B cell (primary cell): ENCODE measurements around the gene SENP3. TPM values are rescaled to one million over a fixed set of nuclear protein-coding genes. Genes with fewer than 3 reads are reported as not detected.

Experiments
- ATAC-seq: fragments of 200-7000 bp; cut with Tn5 transposase; one replicate; pipeline ENCODE4 v1.10.0; 2021; ENCODE audit warnings: low read depth, mild to moderate bottlenecking, moderate number of reproducible peaks, moderate library complexity
- CTCF ChIA-PET: fragments of 350-600 bp; sonication (Branson Sonifier 250); formaldehyde crosslinking; loops from one replicate; lab custom pipeline; 2021; ENCODE audit warnings: antibody characterized with exemption, inconsistent platforms; lab: Charles Lee
- POLR2A ChIA-PET: fragments of 350-600 bp; sonication (Branson Sonifier 250); formaldehyde crosslinking; loops from one replicate; lab custom pipeline; 2021; ENCODE audit warnings: antibody characterized with exemption; lab: Charles Lee
- DNase-seq: peaks from one replicate; pipeline ENCODE4 v3.0.0; 2013
- H2AFZ ChIP-seq: 2 replicates; pipeline ENCODE4 v1.6.1; 2012; ENCODE audit warnings: mild to moderate bottlenecking, low read depth, low read length; ENCODE audit not compliant: insufficient read depth, poor library complexity, severe bottlenecking
- H3K27ac ChIP-seq, 2 donors: 1 replicate in 1 of 2; 2 replicates in 1 of 2; pipeline ENCODE4 v1.5.1; 2012 to 2013; ENCODE audit warnings: low read length in 2 of 2, mild to moderate bottlenecking in 2 of 2, moderate library complexity in 1 of 2
- H3K27me3 ChIP-seq, 4 experiments: fragments of 200-600 bp in 1 of 4; sonication (generic) in 1 of 4; replicated peaks in 1 of 4; 1 replicate in 2 of 4; 2 replicates in 2 of 4; pipeline versions ENCODE4 v1.6.1 to v1.7.0; 2013 to 2016; ENCODE audit warnings: low read length in 3 of 4, mild to moderate bottlenecking in 2 of 4, mixed read lengths in 1 of 4, moderate library complexity in 1 of 4; ENCODE audit not compliant: insufficient read depth in 4 of 4, control insufficient read depth in 3 of 4; ENCODE audit errors: control extremely low read depth in 1 of 4
- H3K36me3 ChIP-seq, 2 experiments: replicated peaks in 1 of 2; 1 replicate in 1 of 2; 2 replicates in 1 of 2; pipeline versions ENCODE4 v1.6.1 to v1.7.1; 2013; ENCODE audit warnings: low read length in 1 of 2; ENCODE audit not compliant: insufficient read depth in 2 of 2, control insufficient read depth in 1 of 2; ENCODE audit errors: control extremely low read depth in 1 of 2, extremely low read depth in 1 of 2
- H3K4me1 ChIP-seq, 2 donors: fragments of 200-600 bp in 1 of 2; sonication (generic) in 1 of 2; 1 replicate in 1 of 2; 2 replicates in 1 of 2; pipeline versions ENCODE4 v1.5.1 to v1.6.1; 2013 to 2017; ENCODE audit warnings: low read length in 2 of 2; ENCODE audit not compliant: control insufficient read depth in 2 of 2, insufficient read depth in 2 of 2
- H3K4me2 ChIP-seq: replicated peaks from 2 replicates; pipeline ENCODE3; 2012; ENCODE audit warnings: mild to moderate bottlenecking, low read depth, low read length; ENCODE audit not compliant: poor library complexity, severe bottlenecking
- H3K4me3 ChIP-seq, 5 experiments: fragments of 200-600 bp in 1 of 5; sonication (generic) in 1 of 5; 1 replicate in 3 of 5; 2 replicates in 2 of 5; pipeline versions ENCODE4 v1.5.1 to v1.7.0; 2011 to 2016; ENCODE audit warnings: low read length in 4 of 5, mild to moderate bottlenecking in 4 of 5, low read depth in 2 of 5, control low read depth in 1 of 5, moderate library complexity in 1 of 5; ENCODE audit not compliant: insufficient read depth in 1 of 5; ENCODE audit errors: control extremely low read depth in 1 of 5, extremely low read depth in 1 of 5
- H3K79me2 ChIP-seq: fragments of 200-600 bp; sonication (generic); one replicate; pipeline ENCODE4 v1.6.0; 2016; ENCODE audit warnings: low read length; ENCODE audit not compliant: control insufficient read depth, insufficient read depth
- H3K9ac ChIP-seq: fragments of 200-600 bp; sonication (generic); 2 replicates; pipeline ENCODE4 v1.6.1; 2017; ENCODE audit warnings: mild to moderate bottlenecking, low read length, moderate library complexity
- H3K9me3 ChIP-seq, 3 donors: one replicate each; pipeline versions ENCODE4 v1.6.1 to v1.7.1; 2013; ENCODE audit warnings: low read length in 2 of 3; ENCODE audit not compliant: control insufficient read depth in 2 of 3, insufficient read depth in 1 of 3; ENCODE audit errors: control extremely low read depth in 1 of 3
- H4K20me1 ChIP-seq: 2 replicates; pipeline ENCODE4 v1.6.0; 2012; ENCODE audit warnings: mild to moderate bottlenecking, low read length; ENCODE audit not compliant: insufficient read depth, control insufficient read depth, poor library complexity, severe bottlenecking
- H3K27ac Mint-ChIP-seq: one replicate; pipeline ENCODE4 v1.8.0; 2021; ENCODE audit warnings: mixed read lengths
- H3K27me3 Mint-ChIP-seq: one replicate; pipeline ENCODE4 v1.8.0; 2021; ENCODE audit warnings: mixed read lengths
- H3K4me1 Mint-ChIP-seq: one replicate; pipeline ENCODE4 v1.8.0; 2021; ENCODE audit warnings: mixed read lengths
- H3K4me3 Mint-ChIP-seq: one replicate; pipeline ENCODE4 v1.8.0; 2021; ENCODE audit warnings: mixed read lengths
- H3K9me3 Mint-ChIP-seq: one replicate; pipeline ENCODE4 v1.8.0; 2022; ENCODE audit warnings: mixed read lengths; ENCODE audit not compliant: insufficient read depth
- EZH2 ChIP-seq: IDR thresholded peaks from 2 replicates; pipeline ENCODE4 v1.6.1; 2012; ENCODE audit warnings: borderline replicate concordance, low read depth, mild to moderate bottlenecking, moderate library complexity, low read length; ENCODE audit not compliant: insufficient read depth, poor library complexity, severe bottlenecking
- WGBS: methylation state at CpG from one replicate; pipeline ENCODE4 v1.1.5; 2013; ENCODE audit warnings: missing lambda C conversion rate; ENCODE audit not compliant: insufficient coverage; 5-methylcytosine and 5-hydroxymethylcytosine counted together
- intact Hi-C: fragments of 100-400 bp; cut with micrococcal nuclease; formaldehyde crosslinking; loops from one replicate; pipeline ENCODE4 v1.10.0; 2022
- polyA plus RNA-seq: library from polyadenylated mRNA; depleted of rRNA; stranded (reverse); fragments of >200 nt; gene quantifications from 2 replicates; pipeline ENCODE4 v1.2.3, GENCODE V29; 2012
- total RNA-seq, 2 donors: library from RNA; stranded (reverse); fragments of 120-200 nt in 1 of 2; gene quantifications; 1 replicate in 1 of 2; 2 replicates in 1 of 2; pipeline versions ENCODE4 v1.2.3 to v1.2.4, GENCODE V29; 2013 to 2022
- TF ChIP-seq, protein P1 (sequence below): fragments of 200-600 bp; IDR thresholded peaks from one replicate; pipeline ENCODE4 v1.8.0; 2022; ENCODE audit warnings: antibody characterized with exemption, mild to moderate bottlenecking

SENP3 gene
- total and polyA plus RNA-seq, 2 donors (not counting 1 experiment from before 2014, with no cell fraction given) = 45.1 to 57.1 TPM

DNA sequence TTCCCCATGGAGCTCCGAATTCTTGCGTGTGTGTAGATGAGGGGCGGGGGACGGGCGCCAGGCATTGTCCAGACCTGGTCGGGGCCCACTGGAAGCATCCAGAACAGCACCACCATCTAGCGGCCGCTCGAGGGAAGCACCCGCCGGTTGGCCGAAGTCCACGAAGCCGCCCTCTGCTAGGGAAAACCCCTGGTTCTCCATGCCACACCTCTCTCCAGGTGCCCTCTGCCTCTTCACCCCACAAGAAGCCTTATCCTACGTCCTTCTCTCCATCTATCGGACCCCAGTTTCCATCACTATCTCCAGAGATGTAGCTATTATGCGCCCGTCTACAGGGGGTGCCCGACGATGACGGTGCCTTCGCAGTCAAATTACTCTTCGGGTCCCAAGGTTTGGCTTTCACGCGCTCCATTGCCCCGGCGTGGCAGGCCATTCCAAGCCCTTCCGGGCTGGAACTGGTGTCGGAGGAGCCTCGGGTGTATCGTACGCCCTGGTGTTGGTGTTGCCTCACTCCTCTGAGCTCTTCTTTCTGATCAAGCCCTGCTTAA is 617 bp upstream of the SENP3 start:
- Mint-ChIP-seq H3K27ac (peak overlapping the region; percentile 98), H3K27me3 (no peaks in the 10 kb centered on the region), H3K9me3 (no peaks in the 10 kb centered on the region), H3K4me1 (peaks cover 53% of the 10 kb centered on the region), H3K4me3 (peak overlapping the region; percentile 97)
- Histone ChIP-seq H4K20me1 (peaks cover 17% of the 10 kb centered on the region), H3K9ac (peak overlapping the region; percentile 97), H2AFZ (peak overlapping the region; percentile 81), H3K27me3 (no peaks in the 10 kb centered on the region), H3K4me3 (peak overlapping the region; percentile 53 to 95 (median 81)), H3K79me2 (peaks cover 55% of the 10 kb centered on the region), H3K36me3 (peaks cover 2 to 31% of the 10 kb centered on the region in 2 experiments), H3K4me1 (peaks cover 41 to 61% of the 10 kb centered on the region in 2 donors), H3K4me2 (peak overlapping the region; percentile 96), H3K27ac (peak overlapping the region; percentile 97), H3K9me3 (no peaks in the 10 kb centered on the region)
- 0% methylated on average over 25 of the region's 32 CpGs for WGBS
- intact Hi-C loops = loop anchor here (1.0 to 5.0 kb wide), 11 partner anchors 9 to 324 kb away; partner anchors contain the start of genes ELP5, MPDU1, PHF23 and POLR2A
- peak; percentile 64 for ATAC-seq
- ChIA-PET POLR2A (interaction anchor here (0.5 to 4.3 kb wide), 21 partner anchors 8 to 283 kb away, joined by 3 to 32 read pairs (median 4); partner anchors contain the start of genes CD68, MPDU1, POLR2A and TP53), CTCF (interaction anchor here (0.6 to 25.0 kb wide), 42 partner anchors 9 to 425 kb away, joined by 3 to 666 read pairs (median 5); partner anchors contain the start of genes ACAP1, CD68, FXR2 and MPDU1)
- DNase-seq = peak; percentile 89
- TF ChIP-seq, protein P1, sequence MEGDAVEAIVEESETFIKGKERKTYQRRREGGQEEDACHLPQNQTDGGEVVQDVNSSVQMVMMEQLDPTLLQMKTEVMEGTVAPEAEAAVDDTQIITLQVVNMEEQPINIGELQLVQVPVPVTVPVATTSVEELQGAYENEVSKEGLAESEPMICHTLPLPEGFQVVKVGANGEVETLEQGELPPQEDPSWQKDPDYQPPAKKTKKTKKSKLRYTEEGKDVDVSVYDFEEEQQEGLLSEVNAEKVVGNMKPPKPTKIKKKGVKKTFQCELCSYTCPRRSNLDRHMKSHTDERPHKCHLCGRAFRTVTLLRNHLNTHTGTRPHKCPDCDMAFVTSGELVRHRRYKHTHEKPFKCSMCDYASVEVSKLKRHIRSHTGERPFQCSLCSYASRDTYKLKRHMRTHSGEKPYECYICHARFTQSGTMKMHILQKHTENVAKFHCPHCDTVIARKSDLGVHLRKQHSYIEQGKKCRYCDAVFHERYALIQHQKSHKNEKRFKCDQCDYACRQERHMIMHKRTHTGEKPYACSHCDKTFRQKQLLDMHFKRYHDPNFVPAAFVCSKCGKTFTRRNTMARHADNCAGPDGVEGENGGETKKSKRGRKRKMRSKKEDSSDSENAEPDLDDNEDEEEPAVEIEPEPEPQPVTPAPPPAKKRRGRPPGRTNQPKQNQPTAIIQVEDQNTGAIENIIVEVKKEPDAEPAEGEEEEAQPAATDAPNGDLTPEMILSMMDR = peak; percentile 80
- TF ChIP-seq EZH2 = no peak

DNA sequence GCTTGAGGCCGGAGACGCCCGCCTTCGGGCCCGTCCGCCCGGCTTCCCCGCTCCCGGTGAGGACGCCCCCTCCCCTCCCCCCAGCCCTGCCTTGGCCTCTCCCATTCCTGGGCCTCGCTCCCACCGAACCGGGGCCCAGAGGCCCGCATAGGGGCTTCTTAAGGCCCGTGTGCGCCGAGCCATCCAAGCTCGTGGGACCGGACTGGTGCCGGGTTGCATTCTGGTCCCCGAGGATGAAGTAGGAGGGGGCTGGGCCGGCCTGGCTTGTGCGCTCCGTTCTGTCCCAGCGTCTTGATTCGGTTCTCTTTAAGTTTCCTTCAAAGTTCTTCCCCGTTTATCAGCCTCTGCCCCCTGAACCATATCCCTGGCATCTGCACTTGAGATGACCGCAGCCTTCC is 488 bp downstream of the SENP3 start:
- no peak for TF ChIP-seq EZH2
- TF ChIP-seq, protein P1 = no peak
- Histone ChIP-seq H3K79me2 (peaks cover 57% of the 10 kb centered on the region), H3K4me1 (peaks cover 41 to 60% of the 10 kb centered on the region in 2 donors), H3K4me3 (peak overlapping the region; percentile 63 to 95 (median 81)), H3K4me2 (peak overlapping the region; percentile 96), H3K36me3 (peaks cover 2 to 36% of the 10 kb centered on the region in 2 experiments), H3K9me3 (no peaks in the 10 kb centered on the region), H3K9ac (peak overlapping the region; percentile 97), H2AFZ (peak overlapping the region; percentile 81), H3K27ac (peak overlapping the region; percentile 73 to 97), H4K20me1 (peaks cover 17% of the 10 kb centered on the region), H3K27me3 (no peaks in the 10 kb centered on the region)
- Mint-ChIP-seq H3K4me3 (peak overlapping the region; percentile 89), H3K9me3 (no peaks in the 10 kb centered on the region), H3K27ac (peak overlapping the region; percentile 91), H3K4me1 (peaks cover 48% of the 10 kb centered on the region), H3K27me3 (no peaks in the 10 kb centered on the region)
- ChIA-PET CTCF (interaction anchor here (2.4 to 25.0 kb wide), 7 partner anchors 15 to 206 kb away, joined by 21 to 666 read pairs (median 42); partner anchors contain the start of genes CD68, MPDU1, SOX15 and TMEM95), POLR2A (interaction anchor here (0.8 to 2.7 kb wide), 6 partner anchors 9 to 281 kb away, joined by 3 to 13 read pairs (median 6); partner anchors contain the start of genes CD68, MPDU1, POLR2A and SLC2A4)
- WGBS = 2% methylated on average over 25 of the region's 28 CpGs
- DNase-seq (no peak), ATAC-seq (no peak)
- intact Hi-C loops = loop anchor here (5.0 kb wide), 1 partner anchor 325 kb away; the partner anchor contains the start of gene PHF23
